ENCODE results near the gene ODC1. TPM values are rescaled to one million over a fixed set of nuclear protein-coding genes. Genes with fewer than 3 reads are reported as not detected.

The ODC1 gene
- total RNA-seq, 1 experiment from 2014 or later, result 78.4 TPM

- Mint-ChIP-seq H3K4me3 (ENCODE audit: low read depth, unreplicated experiment) (no peak overlapping the region), H3K27me3 (ENCODE audit: unreplicated experiment) (peaks cover 43% of the 10 kb centered on the region), H3K4me1 (ENCODE audit: low read depth, unreplicated experiment) (no peaks in the 10 kb centered on the region), H3K36me3 (ENCODE audit: insufficient read depth, unreplicated experiment) (no peaks in the 10 kb centered on the region), H3K9me3 (ENCODE audit: low read depth, unreplicated experiment) (no peaks in the 10 kb centered on the region), H3K27ac (ENCODE audit: unreplicated experiment) (no peak overlapping the region)
- no peak for DNase-seq
- CTCF ChIA-PET, result no interaction called here
- intact Hi-C loops (cut with micrococcal nuclease; ENCODE audit: unreplicated experiment), result no loop called here
- no TSS peak for BruUV-seq (replicated peaks)
- TF ChIP-seq CTCF (IDR thresholded peaks at IDR 0.05; ENCODE audit: unreplicated experiment), result no peak
Measured at GRCh38 chr2:10481055-10481665, 33.0 kb upstream of the ODC1 start.

DNA sequence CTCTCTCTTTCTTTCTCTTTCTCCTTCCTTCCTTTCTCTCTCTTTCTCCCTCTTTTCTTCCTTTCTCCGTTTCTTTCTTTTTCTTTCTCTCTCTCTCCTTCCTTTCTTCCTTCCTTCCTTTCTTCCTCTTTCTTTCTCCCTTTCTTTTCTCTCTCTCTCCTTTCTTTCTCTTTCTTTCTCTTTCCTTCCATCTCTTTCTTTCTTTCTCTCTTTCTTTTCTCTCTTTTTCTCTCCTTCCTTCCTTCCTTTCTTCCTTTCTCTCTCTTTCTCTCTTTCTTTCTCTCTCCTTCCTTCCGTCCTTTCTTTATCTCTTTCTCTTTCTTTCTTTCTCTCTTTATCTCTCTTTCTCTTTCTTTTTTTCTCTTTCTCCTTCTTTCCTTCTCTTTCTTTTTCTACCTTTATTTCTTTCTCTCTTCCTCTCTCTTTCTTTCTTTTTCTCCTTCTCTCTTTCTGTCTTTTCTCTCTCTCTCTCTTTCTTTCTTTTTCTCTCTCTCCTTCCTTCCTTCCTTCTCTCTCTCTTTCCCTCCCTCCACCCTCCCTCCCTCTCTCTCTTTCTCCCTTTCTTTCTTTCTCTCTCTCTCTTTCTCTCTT lies 32.3 kb upstream of the ODC1 start:
- BruUV-seq (replicated peaks), result no TSS peak
- CTCF ChIA-PET, result no interaction called here
- Mint-ChIP-seq H3K27ac (ENCODE audit: unreplicated experiment) (no peak overlapping the region), H3K4me3 (ENCODE audit: low read depth, unreplicated experiment) (no peak overlapping the region), H3K27me3 (ENCODE audit: unreplicated experiment) (peaks cover 43% of the 10 kb centered on the region), H3K36me3 (ENCODE audit: insufficient read depth, unreplicated experiment) (no peaks in the 10 kb centered on the region), H3K9me3 (ENCODE audit: low read depth, unreplicated experiment) (no peaks in the 10 kb centered on the region), H3K4me1 (ENCODE audit: low read depth, unreplicated experiment) (no peaks in the 10 kb centered on the region)
- no peak for TF ChIP-seq CTCF (IDR thresholded peaks at IDR 0.05; ENCODE audit: unreplicated experiment)
- no peak for DNase-seq
- intact Hi-C loops (cut with micrococcal nuclease; ENCODE audit: unreplicated experiment), result no loop called here

DNA sequence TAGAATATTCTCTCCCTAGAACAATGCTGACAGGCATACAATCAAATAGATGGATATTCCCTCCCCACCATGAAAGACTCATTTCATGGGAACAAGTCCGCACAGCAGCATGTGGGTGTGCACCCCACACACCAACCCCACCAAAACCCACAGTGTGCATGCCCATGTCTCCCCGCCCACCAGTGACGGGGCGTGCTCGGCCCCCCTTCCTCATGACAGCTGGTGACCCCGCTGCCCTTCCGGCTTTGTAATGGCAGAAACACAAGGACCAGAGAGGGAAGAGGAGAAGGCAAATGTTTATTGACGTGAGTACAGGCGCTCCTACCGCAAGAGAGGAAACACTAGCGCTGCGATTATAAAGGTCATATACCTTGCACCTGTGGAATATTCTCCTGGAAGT lies 30.8 kb upstream of the ODC1 start:
- no peak overlapping the region for H3K4me3 Mint-ChIP-seq (ENCODE audit: low read depth, unreplicated experiment)
- H3K4me1 Mint-ChIP-seq (ENCODE audit: low read depth, unreplicated experiment), result no peaks in the 10 kb centered on the region
- no peaks in the 10 kb centered on the region for H3K36me3 Mint-ChIP-seq (ENCODE audit: insufficient read depth, unreplicated experiment)
- H3K27me3 Mint-ChIP-seq (ENCODE audit: unreplicated experiment), result peaks cover 52% of the 10 kb centered on the region
- TF ChIP-seq CTCF (IDR thresholded peaks at IDR 0.05; ENCODE audit: unreplicated experiment), result no peak
- no peaks in the 10 kb centered on the region for H3K9me3 Mint-ChIP-seq (ENCODE audit: low read depth, unreplicated experiment)
- no peak overlapping the region for H3K27ac Mint-ChIP-seq (ENCODE audit: unreplicated experiment)
- intact Hi-C loops (cut with micrococcal nuclease; ENCODE audit: unreplicated experiment), result no loop called here
- CTCF ChIA-PET, result no interaction called here
- BruUV-seq (replicated peaks), result no TSS peak
- DNase-seq, result no peak

DNA sequence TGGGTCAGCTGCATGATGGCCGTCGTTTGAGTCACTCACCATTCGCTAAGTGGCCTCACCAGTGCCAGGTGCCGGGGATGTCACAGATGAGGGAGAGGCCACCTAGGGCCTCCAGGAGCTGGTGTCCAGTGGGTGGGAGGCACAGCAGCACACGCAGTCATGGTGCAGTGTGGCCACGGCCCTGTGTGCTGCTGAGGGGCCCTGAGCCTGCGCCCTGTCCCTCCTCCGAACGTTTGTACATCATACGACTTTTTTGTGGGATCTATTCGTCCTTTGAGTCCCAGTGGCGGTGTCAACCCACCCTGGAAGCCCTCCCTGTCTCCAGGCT lies 30.1 kb upstream of the ODC1 start:
- BruUV-seq (replicated peaks), result no TSS peak
- Mint-ChIP-seq H3K4me1 (ENCODE audit: low read depth, unreplicated experiment) (no peaks in the 10 kb centered on the region), H3K27me3 (ENCODE audit: unreplicated experiment) (peaks cover 45% of the 10 kb centered on the region), H3K27ac (ENCODE audit: unreplicated experiment) (no peak overlapping the region), H3K36me3 (ENCODE audit: insufficient read depth, unreplicated experiment) (no peaks in the 10 kb centered on the region), H3K4me3 (ENCODE audit: low read depth, unreplicated experiment) (no peak overlapping the region), H3K9me3 (ENCODE audit: low read depth, unreplicated experiment) (no peaks in the 10 kb centered on the region)
- DNase-seq, result no peak
- CTCF ChIA-PET, result no interaction called here
- TF ChIP-seq CTCF (IDR thresholded peaks at IDR 0.05; ENCODE audit: unreplicated experiment), result no peak
- intact Hi-C loops (cut with micrococcal nuclease; ENCODE audit: unreplicated experiment), result no loop called here

All from Calu3 (cell line).